ENCODE data around the gene CCDC12.
A peak's percentile ranks its signal among the peaks of the same experiment; 100 is the strongest.

Gene CCDC12

GRCh38 chr3:46903341-46904302 is 72.9 kb downstream of the CCDC12 start:
- no peak for DNase-seq

- no peak for DNase-seq
These were observed 74.3 kb downstream of the CCDC12 start for GRCh38 chr3:46902188-46902631.

GRCh38 chr3:46901591-46902187 is 74.9 kb downstream of the CCDC12 start:
- no peak for DNase-seq

GRCh38 chr3:46901061-46901460 is 75.5 kb downstream of the CCDC12 start:
- DNase-seq = no peak

GRCh38 chr3:46900356-46900755 is 76.2 kb downstream of the CCDC12 start:
- no peak for DNase-seq

- peak in 1 of 2 experiments; percentile 16 for DNase-seq
These were observed 76.6 kb downstream of the CCDC12 start for GRCh38 chr3:46900007-46900292.

- no peak for DNase-seq
These were observed 77.2 kb downstream of the CCDC12 start for GRCh38 chr3:46899151-46900006.

GRCh38 chr3:46898321-46899150 is 78.0 kb downstream of the CCDC12 start:
- no peak for DNase-seq

DNA sequence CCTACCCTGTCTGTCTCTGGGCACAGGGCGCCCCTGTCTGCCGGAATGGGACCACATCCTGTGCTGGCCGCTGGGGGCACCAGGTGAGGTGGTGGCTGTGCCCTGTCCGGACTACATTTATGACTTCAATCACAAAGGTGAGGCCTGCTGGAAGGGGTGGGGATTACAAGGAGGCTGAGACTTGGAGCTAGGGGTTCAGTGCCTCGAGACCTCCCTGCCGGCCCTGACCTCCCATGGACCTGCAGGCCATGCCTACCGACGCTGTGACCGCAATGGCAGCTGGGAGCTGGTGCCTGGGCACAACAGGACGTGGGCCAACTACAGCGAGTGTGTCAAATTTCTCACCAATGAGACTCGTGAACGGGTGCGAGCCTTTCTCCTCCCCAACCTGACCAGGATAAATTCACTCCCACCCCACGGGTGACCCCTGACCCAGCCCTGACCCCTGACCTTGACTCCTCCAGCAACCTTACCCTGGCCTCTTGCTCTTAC is 78.7 kb downstream of the CCDC12 start:
- no peak for DNase-seq

DNA sequence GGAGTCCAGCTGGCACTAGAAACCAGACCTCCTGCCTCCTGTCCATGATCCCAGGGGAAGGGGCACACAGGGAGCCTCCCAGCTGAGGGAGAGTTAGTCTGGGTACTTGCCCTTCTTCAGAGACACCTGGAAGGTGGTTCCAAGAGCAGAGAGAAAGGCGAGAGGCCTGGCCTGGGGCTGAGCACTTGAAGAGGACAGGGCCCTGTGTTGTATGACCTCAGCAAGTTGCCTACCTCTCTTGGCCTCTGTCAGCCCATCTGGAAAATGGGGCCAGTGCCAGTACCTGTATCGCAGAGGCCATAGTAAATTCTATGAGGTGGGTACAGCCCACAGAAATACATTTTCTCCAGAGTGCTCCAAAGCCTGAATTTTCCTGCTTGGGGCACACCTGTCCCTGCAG is 79.5 kb downstream of the CCDC12 start:
- no peak for DNase-seq

GRCh38 chr3:46896386-46896785 is 80.2 kb downstream of the CCDC12 start:
- no peak for DNase-seq

DNA sequence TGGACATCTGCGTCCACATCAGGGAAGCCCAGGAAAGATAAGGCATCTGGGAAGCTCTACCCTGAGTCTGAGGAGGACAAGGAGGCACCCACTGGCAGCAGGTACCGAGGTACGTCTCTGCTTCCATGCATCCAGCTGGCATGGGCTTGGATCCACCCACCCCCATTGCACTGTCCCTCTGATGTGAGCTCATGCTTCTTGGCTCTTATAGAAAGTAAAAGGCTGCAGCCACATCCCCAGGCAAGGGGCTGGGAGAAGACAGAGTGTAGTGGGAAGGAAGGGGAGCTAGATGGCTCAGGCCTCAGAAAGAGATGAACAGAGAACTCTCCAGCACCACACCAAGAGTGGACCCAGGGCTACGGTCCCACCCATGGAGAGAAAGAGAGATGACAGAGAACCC is 80.8 kb downstream of the CCDC12 start:
- DNase-seq = no peak

DNA sequence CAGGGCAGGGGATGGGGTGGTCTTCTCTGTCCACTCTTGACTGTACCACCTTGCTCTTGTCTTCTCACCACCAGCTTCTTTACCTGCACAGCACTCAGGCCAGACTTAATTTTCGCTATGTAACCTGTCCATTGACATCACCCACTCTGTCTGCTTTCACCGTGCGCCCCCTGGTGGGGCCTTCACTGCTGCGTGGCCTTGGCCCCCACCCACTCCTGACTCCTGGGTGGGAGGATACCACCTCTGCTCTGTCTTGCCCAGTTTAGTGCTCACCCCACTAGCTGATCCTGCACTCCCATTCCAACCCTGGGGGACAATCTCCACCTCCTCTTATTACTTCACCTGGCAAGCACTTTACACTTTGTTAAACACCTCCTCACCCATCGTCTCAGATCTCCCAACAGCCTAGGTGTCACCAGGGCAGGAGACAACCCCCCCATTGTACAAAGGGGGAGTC is 81.3 kb downstream of the CCDC12 start:
- peak in 1 of 2 experiments; percentile 45 for DNase-seq

- DNase-seq = no peak
These were observed 82.3 kb downstream of the CCDC12 start for GRCh38 chr3:46894256-46894655.

DNA sequence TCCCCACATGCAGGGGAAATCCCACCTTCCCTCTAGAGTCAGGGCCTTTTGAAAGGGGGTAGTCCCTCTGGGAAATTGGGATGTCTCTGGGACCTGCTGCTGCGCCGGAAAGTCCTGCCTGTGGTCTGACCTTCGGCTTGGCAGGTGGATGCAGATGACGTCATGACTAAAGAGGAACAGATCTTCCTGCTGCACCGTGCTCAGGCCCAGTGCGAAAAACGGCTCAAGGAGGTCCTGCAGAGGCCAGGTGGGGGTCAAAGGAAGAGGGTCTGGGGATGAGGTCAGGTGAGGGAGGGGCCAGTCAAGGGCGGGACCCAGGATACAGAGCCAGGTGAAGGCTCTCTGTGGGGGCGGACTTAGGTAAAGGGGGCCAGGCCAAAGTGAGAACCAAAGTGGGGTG is 82.8 kb downstream of the CCDC12 start:
- DNase-seq = no peak

DNA sequence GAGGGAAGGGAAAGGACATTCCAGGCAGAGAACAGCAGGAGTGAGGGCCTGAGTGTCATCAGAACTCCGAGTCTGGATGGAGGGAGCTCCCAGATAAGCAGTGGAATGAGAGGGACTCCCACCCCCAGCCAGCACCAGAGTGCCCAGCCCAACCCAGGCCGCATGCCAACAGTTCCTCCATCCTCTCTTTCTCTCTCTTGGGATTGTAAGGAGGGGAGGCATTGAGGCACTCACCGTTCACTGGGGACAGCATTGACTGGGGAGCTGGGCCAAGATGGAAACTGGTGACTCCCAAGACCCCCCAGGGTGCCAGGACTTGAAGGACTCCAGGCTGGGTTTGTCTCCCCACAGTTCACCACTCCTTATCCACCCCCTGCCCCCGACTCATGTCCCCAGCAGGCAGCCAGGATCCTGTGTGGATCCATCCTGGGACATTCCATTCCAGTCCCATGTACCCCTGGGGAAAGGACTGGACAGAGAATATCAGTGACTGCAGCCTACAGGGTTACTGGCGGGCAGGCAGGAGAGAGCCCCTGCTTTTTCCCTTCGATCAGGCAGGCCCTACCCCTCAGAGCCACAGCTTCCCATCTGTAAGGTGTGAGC is 83.3 kb downstream of the CCDC12 start:
- DNase-seq = no peak

DNA sequence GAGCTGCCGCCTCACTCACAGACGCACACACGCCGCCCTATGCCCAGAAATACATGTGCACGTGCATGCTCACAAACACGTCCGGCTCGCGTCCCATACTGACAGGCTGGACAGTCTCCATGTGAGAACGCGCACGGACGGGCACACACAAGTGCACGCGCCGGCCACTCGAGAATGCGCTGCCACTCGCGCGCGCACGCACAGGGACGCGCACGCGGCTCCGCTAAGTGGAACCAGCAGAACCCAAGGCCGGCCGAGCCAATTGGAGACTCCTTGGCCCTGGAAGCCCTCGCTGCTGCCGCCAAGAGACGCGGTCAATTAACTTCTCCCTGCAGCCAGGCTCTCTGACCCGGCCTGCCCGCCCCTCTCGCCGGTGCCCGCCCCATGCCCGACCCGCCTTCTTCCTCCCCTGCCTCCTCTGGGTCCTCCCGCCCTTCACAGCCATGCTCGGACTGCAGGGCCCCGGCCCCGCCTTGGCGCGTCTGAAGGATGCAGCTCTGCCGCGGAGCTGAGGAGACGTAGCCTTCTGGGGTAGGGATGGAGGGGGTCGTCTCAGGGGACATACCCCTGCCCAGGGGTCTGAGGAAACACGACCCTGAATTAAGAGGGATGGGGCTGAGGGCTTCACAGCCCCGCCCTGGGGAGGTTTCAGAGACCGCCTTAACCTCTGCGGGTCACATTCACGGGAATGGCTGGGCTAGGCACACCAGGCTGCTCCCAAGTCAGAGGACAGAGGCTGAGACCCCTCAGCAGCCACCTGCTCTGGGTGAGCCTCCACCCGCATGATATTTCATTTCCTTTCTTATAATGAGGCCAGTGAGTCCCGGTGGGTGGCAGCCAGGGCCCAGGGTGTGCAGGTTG is 84.0 kb downstream of the CCDC12 start:
- DNase-seq = peak; percentile 16 to 52

GRCh38 chr3:46891132-46891531 is 85.4 kb downstream of the CCDC12 start:
- no peak for DNase-seq

GRCh38 chr3:46890132-46890531 is 86.4 kb downstream of the CCDC12 start:
- DNase-seq = no peak

DNA sequence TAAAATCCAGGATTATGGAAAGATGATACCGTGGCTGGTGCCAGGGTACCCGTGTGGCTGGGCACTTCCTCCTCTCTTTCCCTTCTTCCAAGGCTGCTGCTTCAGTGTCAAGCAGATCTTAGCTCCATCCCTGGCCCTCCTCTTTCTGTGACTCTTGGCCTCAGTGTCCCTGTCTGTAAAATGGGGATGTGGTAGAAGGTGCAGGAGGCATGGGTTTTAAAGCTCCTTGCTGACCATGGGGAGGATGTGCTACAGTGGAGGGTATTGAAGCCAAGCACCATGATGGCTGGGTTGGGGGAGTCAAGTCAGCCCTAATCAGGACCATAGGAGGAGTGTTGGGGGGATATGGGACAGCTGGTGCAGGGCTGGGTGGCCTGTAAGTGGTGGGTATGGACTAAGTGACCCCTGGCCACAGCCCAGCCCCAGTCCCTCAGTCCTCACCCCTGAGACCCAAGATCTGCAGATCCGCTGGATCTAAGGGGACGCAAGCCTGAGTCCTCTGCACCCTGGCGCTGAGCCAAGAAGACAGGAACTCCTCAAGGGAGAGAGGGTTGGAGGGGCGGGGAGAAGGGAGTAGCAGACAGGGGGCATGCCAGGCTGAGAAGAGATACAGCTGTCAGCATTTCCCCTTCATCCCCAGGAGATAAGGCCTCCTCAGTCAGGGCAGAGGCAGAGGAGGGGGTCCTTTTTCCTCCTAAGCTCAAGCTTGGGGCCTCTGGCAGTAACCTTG is 87.0 kb downstream of the CCDC12 start:
- no peak for DNase-seq

Measured in SHP77 (cell line).